ENCODE results near the gene FOXN3. TPM values are rescaled to one million over a fixed set of nuclear protein-coding genes. Genes with fewer than 3 reads are reported as not detected.

The FOXN3 gene
- polyA plus RNA-seq, 2 of the 4 experiments (the other 2 are of a cell fraction), result 6.0 to 6.4 TPM

GRCh38 chr14:89331398-89331797, 85.6 kb downstream of the FOXN3 start:
- Histone ChIP-seq H3K9me3 (no peaks in the 10 kb centered on the region), H3K4me1 (no peaks in the 10 kb centered on the region), H3K4me3 (no peak overlapping the region), H3K4me2 (no peak overlapping the region), H3K27ac (no peak overlapping the region)
- no peak for DNase-seq (ENCODE audit: low read depth in 1 of 2, low spot score in 1 of 2)
- 62% methylated on average over 5 of the region's 5 CpGs for WGBS (ENCODE audit: missing lambda C conversion rate)
- POLR2A ChIA-PET, result no interaction called here
- CTCF ChIA-PET, result no interaction called here
- ATAC-seq, result no peak
- TF ChIP-seq HOXB13 (CRISPR knock-in tag; IDR thresholded peaks at IDR 0.05; ENCODE audit: low read depth) (no peak), KDM1A (IDR thresholded peaks at IDR 0.05; ENCODE audit: low read depth) (no peak), SREBF2 (IDR thresholded peaks at IDR 0.05) (no peak), ZSCAN20 (CRISPR knock-in tag; IDR thresholded peaks at IDR 0.05) (no peak), SMC3 (IDR thresholded peaks at IDR 0.05) (no peak), RCOR1 (IDR thresholded peaks at IDR 0.05; ENCODE audit: low read depth, low read length) (no peak), POLR2AphosphoS2 (conservative IDR thresholded peaks at IDR 0.05; ENCODE audit: low read length) (no peak), NPAS2 (CRISPR knock-in tag; IDR thresholded peaks at IDR 0.05; ENCODE audit: borderline replicate concordance) (no peak), CHD4 (IDR thresholded peaks at IDR 0.05; ENCODE audit: borderline replicate concordance) (no peak), CHD2 (IDR thresholded peaks at IDR 0.05; ENCODE audit: low read length, partially characterized antibody) (no peak), HOXA7 (CRISPR knock-in tag; IDR thresholded peaks at IDR 0.05) (no peak), RNF2 (IDR thresholded peaks at IDR 0.05; ENCODE audit: borderline replicate concordance, low read depth) (no peak), BHLHE40 (IDR thresholded peaks at IDR 0.05; ENCODE audit: low read depth, low read length) (no peak)
- TF ChIP-seq, protein P1, sequence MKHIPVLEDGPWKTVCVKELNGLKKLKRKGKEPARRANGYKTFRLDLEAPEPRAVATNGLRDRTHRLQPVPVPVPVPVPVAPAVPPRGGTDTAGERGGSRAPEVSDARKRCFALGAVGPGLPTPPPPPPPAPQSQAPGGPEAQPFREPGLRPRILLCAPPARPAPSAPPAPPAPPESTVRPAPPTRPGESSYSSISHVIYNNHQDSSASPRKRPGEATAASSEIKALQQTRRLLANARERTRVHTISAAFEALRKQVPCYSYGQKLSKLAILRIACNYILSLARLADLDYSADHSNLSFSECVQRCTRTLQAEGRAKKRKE (CRISPR knock-in tag; IDR thresholded peaks at IDR 0.05; ENCODE audit: low read depth), result no peak
- TF ChIP-seq, protein P2, sequence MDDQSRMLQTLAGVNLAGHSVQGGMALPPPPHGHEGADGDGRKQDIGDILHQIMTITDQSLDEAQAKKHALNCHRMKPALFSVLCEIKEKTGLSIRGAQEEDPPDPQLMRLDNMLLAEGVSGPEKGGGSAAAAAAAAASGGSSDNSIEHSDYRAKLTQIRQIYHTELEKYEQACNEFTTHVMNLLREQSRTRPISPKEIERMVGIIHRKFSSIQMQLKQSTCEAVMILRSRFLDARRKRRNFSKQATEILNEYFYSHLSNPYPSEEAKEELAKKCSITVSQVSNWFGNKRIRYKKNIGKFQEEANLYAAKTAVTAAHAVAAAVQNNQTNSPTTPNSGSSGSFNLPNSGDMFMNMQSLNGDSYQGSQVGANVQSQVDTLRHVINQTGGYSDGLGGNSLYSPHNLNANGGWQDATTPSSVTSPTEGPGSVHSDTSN (IDR thresholded peaks at IDR 0.05), result no peak
- FAIRE-seq, result no peak

DNA sequence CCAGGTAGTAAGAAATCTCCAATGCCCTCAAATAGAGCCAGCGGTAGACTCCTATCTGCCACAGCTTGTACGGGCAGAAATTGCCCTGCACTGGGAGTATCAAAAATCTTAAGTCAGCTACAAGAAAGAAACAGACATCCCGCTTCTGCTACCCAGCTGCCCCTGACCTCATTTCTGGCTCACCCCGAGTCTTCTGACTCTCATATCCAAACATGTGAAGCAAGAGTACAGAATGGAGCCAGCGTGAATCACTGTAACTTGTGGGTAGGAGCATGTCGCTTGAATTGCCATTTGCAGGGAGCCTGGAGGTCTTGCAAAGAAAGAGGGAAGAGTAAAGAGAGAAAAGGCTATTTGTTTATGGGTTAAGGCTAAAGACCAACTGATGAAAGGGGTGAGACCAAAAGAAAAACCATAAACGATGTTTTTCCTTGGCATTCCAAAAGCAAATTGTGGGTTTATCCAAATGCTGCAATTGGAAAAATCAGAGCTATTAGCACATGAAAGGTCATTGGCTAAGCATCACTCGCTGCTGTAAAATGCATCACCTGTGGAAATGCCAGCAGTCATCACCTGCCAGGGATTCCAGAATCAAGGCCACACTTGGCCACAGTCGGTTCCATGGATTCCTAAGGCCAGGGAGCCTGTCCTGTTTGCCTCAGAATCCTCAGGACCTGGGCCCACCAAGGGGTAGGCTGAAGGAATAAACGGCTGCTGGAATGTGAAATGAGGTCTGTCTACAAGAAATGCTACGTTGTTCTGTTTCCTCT, 86.6 kb downstream of the FOXN3 start:
- H3K4me1 ChIP-seq, result no peaks in the 10 kb centered on the region
- ChIA-PET POLR2A (no interaction called here), CTCF (interaction anchor here (1.2 kb wide), 1 partner anchor 51 kb away, joined by 3 read pairs; no protein-coding TSS in a partner anchor)
- no peak overlapping the region for H3K4me2 ChIP-seq
- no peak overlapping the region for H3K4me3 ChIP-seq
- ATAC-seq (no peak), FAIRE-seq (no peak), DNase-seq (ENCODE audit: low read depth in 1 of 2, low spot score in 1 of 2) (no peak)
- no peak for TF ChIP-seq CHD4 (IDR thresholded peaks at IDR 0.05; ENCODE audit: borderline replicate concordance)
- TF ChIP-seq RAD21 (conservative IDR thresholded peaks at IDR 0.05 in 1 of 2, IDR thresholded peaks at IDR 0.05 in 1 of 2), result no peak
- no peak for TF ChIP-seq NFE2L2 (conservative IDR thresholded peaks at IDR 0.05; ENCODE audit: low read length)
- H3K27ac ChIP-seq, result no peak overlapping the region
- 57% methylated on average over 11 of the region's 11 CpGs for WGBS (ENCODE audit: missing lambda C conversion rate)
- H3K9me3 ChIP-seq, result no peaks in the 10 kb centered on the region

DNA sequence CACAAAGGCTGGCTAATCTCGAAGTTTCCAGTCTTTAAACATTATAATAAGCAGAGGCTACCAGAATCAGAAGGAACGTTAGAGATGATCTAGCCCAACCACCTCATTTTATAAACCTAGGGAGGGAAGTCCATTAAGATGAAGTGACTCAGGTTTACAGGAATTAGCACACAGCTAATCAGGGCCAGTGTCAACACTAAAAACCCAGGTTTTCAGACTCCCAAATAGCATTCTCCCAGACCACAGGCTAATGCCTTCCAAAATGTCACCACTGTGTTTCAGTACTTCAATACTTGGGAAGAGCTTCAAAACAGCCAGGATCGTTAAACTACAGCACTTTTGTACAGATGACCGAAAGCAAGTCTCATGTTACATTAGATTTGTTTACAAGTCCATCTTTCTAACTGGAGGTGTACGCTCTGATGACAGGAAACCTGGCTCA, 89.2 kb downstream of the FOXN3 start:
- ATAC-seq (no peak), FAIRE-seq (no peak), DNase-seq (ENCODE audit: low read depth in 1 of 2, low spot score in 1 of 2) (no peak)
- H3K9me3 ChIP-seq, result no peaks in the 10 kb centered on the region
- no peaks in the 10 kb centered on the region for H3K4me1 ChIP-seq
- ChIA-PET CTCF (no interaction called here), POLR2A (no interaction called here)
- H3K4me2 ChIP-seq, result no peak overlapping the region
- no peak overlapping the region for H3K27ac ChIP-seq
- 21% methylated on average over 5 of the region's 5 CpGs for WGBS (ENCODE audit: missing lambda C conversion rate)
- no peak overlapping the region for H3K4me3 ChIP-seq
- no peak for TF ChIP-seq HOXB13 (CRISPR knock-in tag; IDR thresholded peaks at IDR 0.05; ENCODE audit: low read depth)
- no peak for TF ChIP-seq RARB (CRISPR knock-in tag; IDR thresholded peaks at IDR 0.05)
- TF ChIP-seq, protein P3, sequence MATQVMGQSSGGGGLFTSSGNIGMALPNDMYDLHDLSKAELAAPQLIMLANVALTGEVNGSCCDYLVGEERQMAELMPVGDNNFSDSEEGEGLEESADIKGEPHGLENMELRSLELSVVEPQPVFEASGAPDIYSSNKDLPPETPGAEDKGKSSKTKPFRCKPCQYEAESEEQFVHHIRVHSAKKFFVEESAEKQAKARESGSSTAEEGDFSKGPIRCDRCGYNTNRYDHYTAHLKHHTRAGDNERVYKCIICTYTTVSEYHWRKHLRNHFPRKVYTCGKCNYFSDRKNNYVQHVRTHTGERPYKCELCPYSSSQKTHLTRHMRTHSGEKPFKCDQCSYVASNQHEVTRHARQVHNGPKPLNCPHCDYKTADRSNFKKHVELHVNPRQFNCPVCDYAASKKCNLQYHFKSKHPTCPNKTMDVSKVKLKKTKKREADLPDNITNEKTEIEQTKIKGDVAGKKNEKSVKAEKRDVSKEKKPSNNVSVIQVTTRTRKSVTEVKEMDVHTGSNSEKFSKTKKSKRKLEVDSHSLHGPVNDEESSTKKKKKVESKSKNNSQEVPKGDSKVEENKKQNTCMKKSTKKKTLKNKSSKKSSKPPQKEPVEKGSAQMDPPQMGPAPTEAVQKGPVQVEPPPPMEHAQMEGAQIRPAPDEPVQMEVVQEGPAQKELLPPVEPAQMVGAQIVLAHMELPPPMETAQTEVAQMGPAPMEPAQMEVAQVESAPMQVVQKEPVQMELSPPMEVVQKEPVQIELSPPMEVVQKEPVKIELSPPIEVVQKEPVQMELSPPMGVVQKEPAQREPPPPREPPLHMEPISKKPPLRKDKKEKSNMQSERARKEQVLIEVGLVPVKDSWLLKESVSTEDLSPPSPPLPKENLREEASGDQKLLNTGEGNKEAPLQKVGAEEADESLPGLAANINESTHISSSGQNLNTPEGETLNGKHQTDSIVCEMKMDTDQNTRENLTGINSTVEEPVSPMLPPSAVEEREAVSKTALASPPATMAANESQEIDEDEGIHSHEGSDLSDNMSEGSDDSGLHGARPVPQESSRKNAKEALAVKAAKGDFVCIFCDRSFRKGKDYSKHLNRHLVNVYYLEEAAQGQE (IDR thresholded peaks at IDR 0.05), result no peak
- TF ChIP-seq CHD2 (IDR thresholded peaks at IDR 0.05; ENCODE audit: low read length, partially characterized antibody), result no peak
- no peak for TF ChIP-seq SREBF2 (IDR thresholded peaks at IDR 0.05)
- no peak for TF ChIP-seq ZNF302 (CRISPR knock-in tag; IDR thresholded peaks at IDR 0.05)
- no peak for TF ChIP-seq PHF8 (IDR thresholded peaks at IDR 0.05; ENCODE audit: borderline replicate concordance, low read depth)
- no peak for TF ChIP-seq RFX5 (IDR thresholded peaks at IDR 0.05)
- no peak for TF ChIP-seq ZFP36 (IDR thresholded peaks at IDR 0.05; ENCODE audit: borderline replicate concordance, partially characterized antibody)
- TF ChIP-seq USF2 (IDR thresholded peaks at IDR 0.05), result no peak
- no peak for TF ChIP-seq NFE2L2 (conservative IDR thresholded peaks at IDR 0.05; ENCODE audit: low read length)
- no peak for TF ChIP-seq TFCP2L1 (CRISPR knock-in tag; IDR thresholded peaks at IDR 0.05)
- TF ChIP-seq EHMT2 (IDR thresholded peaks at IDR 0.05; ENCODE audit: low read depth), result no peak
- no peak for TF ChIP-seq RCOR1 (IDR thresholded peaks at IDR 0.05; ENCODE audit: low read depth, low read length)
- TF ChIP-seq ESRRA (IDR thresholded peaks at IDR 0.05; ENCODE audit: borderline replicate concordance, low read length), result no peak
- TF ChIP-seq POLR2AphosphoS2 (conservative IDR thresholded peaks at IDR 0.05; ENCODE audit: low read length), result no peak
